Upper lobe of left lung (tissue), 6 donors: ENCODE results near the gene CD8A. TPM values are rescaled to one million over a fixed set of nuclear protein-coding genes. Genes with fewer than 3 reads are reported as not detected.

ENCODE experiments used
- ATAC-seq, 2 donors: fragments of 200-7000 bp; cut with Tn5 transposase; one replicate each; pipeline ENCODE4 v1.9.1; 2022; ENCODE audit warnings: mild to moderate bottlenecking in 2 of 2, moderate library complexity in 2 of 2; ENCODE audit not compliant: low FRiP score in 2 of 2
- DNase-seq, 2 donors: peaks; one replicate each; pipeline ENCODE4 v3.0.0-alpha.2; 2019 to 2020
- H3K27ac ChIP-seq, 4 donors: fragments of 200-600 bp; sonication (generic); one replicate each; pipeline ENCODE4 v1.5.1; 2016 to 2019
- H3K27me3 ChIP-seq, 4 donors: fragments of 200-600 bp; sonication (generic); one replicate each; pipeline ENCODE4 v1.5.1; 2017 to 2019
- H3K36me3 ChIP-seq, 4 donors: fragments of 200-600 bp; sonication (generic); one replicate each; pipeline ENCODE4 v1.5.1; 2016 to 2019
- H3K4me1 ChIP-seq, 4 donors: fragments of 200-600 bp; sonication (generic); one replicate each; pipeline ENCODE4 v1.5.1; 2018 to 2019
- H3K4me3 ChIP-seq, 4 donors: fragments of 200-600 bp; sonication (generic); one replicate each; pipeline ENCODE4 v1.5.1; 2017 to 2019; ENCODE audit warnings: mild to moderate bottlenecking in 2 of 4, moderate library complexity in 1 of 4
- H3K9me3 ChIP-seq, 4 donors: fragments of 200-600 bp; sonication (generic); one replicate each; pipeline ENCODE4 v1.5.1; 2018 to 2019
- EP300 ChIP-seq, 4 donors: sonication (generic); formaldehyde crosslinking; IDR thresholded peaks; one replicate each; pipeline ENCODE4 v1.5.1; 2017; ENCODE audit warnings: antibody characterized with exemption in 4 of 4, control low read depth in 2 of 4
- POLR2A ChIP-seq, 4 donors: fragments of 450-650 bp; IDR thresholded peaks; one replicate each; pipeline ENCODE4 v1.5.1; 2016 to 2017; ENCODE audit warnings: antibody characterized with exemption in 4 of 4, mild to moderate bottlenecking in 2 of 4
- POLR2AphosphoS5 ChIP-seq, 2 donors: sonication (generic); formaldehyde crosslinking; IDR thresholded peaks; one replicate each; pipeline ENCODE4 v1.5.1; 2017; ENCODE audit warnings: antibody characterized with exemption in 2 of 2
- WGBS, 2 donors: methylation state at CpG; one replicate each; pipeline ENCODE4 v1.1.5; 2017 to 2018; 5-methylcytosine and 5-hydroxymethylcytosine counted together
- total RNA-seq, 6 donors: library from RNA; depleted of rRNA in 4 of 6; stranded (reverse); fragments of >200 nt in 4 of 6; gene quantifications; one replicate each; pipeline versions ENCODE4 v1.1.0 to v1.2.1, GENCODE V29; 2016 to 2021
- TF ChIP-seq, protein P1 (sequence below), 6 experiments: fragments of 450-650 bp in 4 of 6; fragments of 200-600 bp in 2 of 6; sonication (generic) in 2 of 6; IDR thresholded peaks; one replicate each; pipeline ENCODE4 v1.5.1; 2016 to 2019; ENCODE audit warnings: antibody characterized with exemption in 6 of 6
- donor health status: DM: no; HTN: no; CAD: no; lungs with moderate emphysema.
- donor health status: DM: no; HTN: yes; CAD: no; lungs with severe emphysema.

CD8A gene
- total RNA-seq, 6 donors from 2014 or later, result 4.1 to 5.6 (median 4.7) TPM

DNA sequence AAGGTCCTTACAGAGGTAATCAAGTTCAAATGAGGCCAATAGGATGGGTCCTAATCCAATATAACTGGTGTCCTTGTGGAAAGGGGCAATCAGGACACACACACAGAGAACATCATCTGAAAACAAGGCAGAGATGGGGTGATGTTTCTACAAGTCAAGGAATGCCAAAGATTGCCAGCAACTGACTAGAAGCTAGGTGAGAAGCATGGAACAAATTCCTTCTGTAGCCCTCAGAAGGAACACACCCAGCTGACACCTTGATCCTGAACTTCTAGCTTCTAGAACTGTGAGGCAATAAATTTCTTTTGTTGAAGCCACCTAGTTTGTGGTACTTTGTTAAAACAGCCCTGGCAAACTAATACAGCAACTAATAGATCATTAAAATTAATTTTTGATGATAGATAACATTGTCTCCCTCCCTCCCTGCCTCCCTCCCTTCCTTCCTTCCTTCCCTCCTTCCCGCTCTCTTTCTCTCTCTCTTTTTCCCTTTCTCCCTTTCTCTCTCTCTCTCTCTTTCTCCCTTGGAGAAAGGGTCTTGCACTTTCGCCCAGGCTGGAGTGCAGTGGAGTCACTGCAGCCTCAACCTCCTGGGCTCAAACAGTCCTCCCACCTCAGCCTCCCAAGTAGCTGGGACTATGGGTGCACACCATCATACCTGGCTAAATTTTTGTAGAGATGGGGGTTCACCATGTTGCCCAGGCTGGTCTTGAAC, 10.3 kb upstream of the CD8A start:
- Histone ChIP-seq H3K36me3 (no peaks in the 10 kb centered on the region), H3K4me1 (no peaks in the 10 kb centered on the region), H3K4me3 (no peak overlapping the region), H3K9me3 (peaks cover 8 to 16% (median 15%) of the 10 kb centered on the region in 4 donors), H3K27me3 (no peaks in the 10 kb centered on the region), H3K27ac (no peak overlapping the region)
- WGBS, 2 donors, result 82 to 92% methylated on average over 2 of the region's 2 CpGs
- DNase-seq, result no peak
- TF ChIP-seq POLR2AphosphoS5 (IDR thresholded peaks at IDR 0.05) (no peak), EP300 (IDR thresholded peaks at IDR 0.05) (no peak), POLR2A (IDR thresholded peaks at IDR 0.05) (no peak)
- TF ChIP-seq, protein P1, sequence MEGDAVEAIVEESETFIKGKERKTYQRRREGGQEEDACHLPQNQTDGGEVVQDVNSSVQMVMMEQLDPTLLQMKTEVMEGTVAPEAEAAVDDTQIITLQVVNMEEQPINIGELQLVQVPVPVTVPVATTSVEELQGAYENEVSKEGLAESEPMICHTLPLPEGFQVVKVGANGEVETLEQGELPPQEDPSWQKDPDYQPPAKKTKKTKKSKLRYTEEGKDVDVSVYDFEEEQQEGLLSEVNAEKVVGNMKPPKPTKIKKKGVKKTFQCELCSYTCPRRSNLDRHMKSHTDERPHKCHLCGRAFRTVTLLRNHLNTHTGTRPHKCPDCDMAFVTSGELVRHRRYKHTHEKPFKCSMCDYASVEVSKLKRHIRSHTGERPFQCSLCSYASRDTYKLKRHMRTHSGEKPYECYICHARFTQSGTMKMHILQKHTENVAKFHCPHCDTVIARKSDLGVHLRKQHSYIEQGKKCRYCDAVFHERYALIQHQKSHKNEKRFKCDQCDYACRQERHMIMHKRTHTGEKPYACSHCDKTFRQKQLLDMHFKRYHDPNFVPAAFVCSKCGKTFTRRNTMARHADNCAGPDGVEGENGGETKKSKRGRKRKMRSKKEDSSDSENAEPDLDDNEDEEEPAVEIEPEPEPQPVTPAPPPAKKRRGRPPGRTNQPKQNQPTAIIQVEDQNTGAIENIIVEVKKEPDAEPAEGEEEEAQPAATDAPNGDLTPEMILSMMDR (IDR thresholded peaks at IDR 0.05), result no peak
- ATAC-seq, result no peak

GRCh38 chr2:86794861-86795260, 4.1 kb upstream of the CD8A start:
- Histone ChIP-seq H3K4me3 (no peak overlapping the region), H3K36me3 (no peaks in the 10 kb centered on the region), H3K9me3 (peaks cover 11 to 21% (median 18%) of the 10 kb centered on the region in 4 donors), H3K27me3 (peaks cover 3 to 17% (median 10%) of the 10 kb centered on the region in 4 donors), H3K4me1 (peaks cover 13 to 21% (median 18%) of the 10 kb centered on the region in 4 donors), H3K27ac (no peak overlapping the region)
- TF ChIP-seq POLR2AphosphoS5 (IDR thresholded peaks at IDR 0.05), result no peak
- 54 to 57% methylated on average over 2 of the region's 2 CpGs for whole genome bisulfite sequencing, 2 donors
- no peak for ATAC-seq
- DNase-seq, result no peak

DNA sequence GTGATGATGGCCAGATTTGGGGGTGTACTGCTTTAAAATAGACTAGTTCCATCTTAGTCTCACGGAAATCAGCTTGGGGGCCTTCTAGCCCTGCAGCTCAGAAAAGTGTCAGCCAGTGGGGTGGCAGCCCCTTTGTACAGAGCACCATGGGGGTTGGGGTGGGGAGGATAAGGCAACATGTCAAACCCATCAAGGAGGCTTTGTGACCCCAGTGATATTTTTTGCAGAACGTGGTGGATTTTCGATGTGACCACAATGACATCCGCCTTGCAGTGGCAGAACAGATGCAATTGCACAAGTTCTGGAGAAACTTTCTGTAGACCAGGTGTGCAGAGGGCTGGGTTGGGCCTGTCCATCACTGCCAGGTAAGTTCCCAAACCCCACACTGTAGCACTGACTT, 3.0 kb upstream of the CD8A start:
- DNase-seq (no peak), ATAC-seq (no peak)
- TF ChIP-seq POLR2A (IDR thresholded peaks at IDR 0.05) (no peak), POLR2AphosphoS5 (IDR thresholded peaks at IDR 0.05) (no peak), EP300 (IDR thresholded peaks at IDR 0.05) (no peak)
- TF ChIP-seq, protein P1 (IDR thresholded peaks at IDR 0.05), result no peak

GRCh38 chr2:86791573-86791972, 860 bp upstream of the CD8A start:
- Histone ChIP-seq H3K4me3 (peak overlapping the region in 2 of 4 donors; percentile 19 to 39), H3K27me3 (peaks cover 3 to 32% (median 20%) of the 10 kb centered on the region in 4 donors), H3K4me1 (peaks cover 19 to 38% (median 30%) of the 10 kb centered on the region in 4 donors), H3K27ac (peak overlapping the region in 1 of 4 donors; percentile 64), H3K36me3 (no peaks in the 10 kb centered on the region), H3K9me3 (peaks cover 7 to 12% (median 9%) of the 10 kb centered on the region in 4 donors)
- DNase-seq (no peak), ATAC-seq (no peak)
- WGBS, 2 donors, result 46 to 53% methylated on average over 6 to 7 of the region's 7 CpGs
- TF ChIP-seq, protein P1 (IDR thresholded peaks at IDR 0.05), result no peak
- TF ChIP-seq POLR2A (IDR thresholded peaks at IDR 0.05) (no peak), EP300 (IDR thresholded peaks at IDR 0.05) (no peak), POLR2AphosphoS5 (IDR thresholded peaks at IDR 0.05) (no peak)

More for the DNA sequence above, 3.0 kb upstream of the CD8A start:
- peaks cover 3 to 27% (median 18%) of the 10 kb centered on the region in 4 donors for H3K27me3 ChIP-seq
- no peaks in the 10 kb centered on the region for H3K36me3 ChIP-seq
- peaks cover 19 to 32% (median 29%) of the 10 kb centered on the region in 4 donors for H3K4me1 ChIP-seq
- H3K27ac ChIP-seq, result peak overlapping the region in 1 of 4 donors; percentile 24
- peaks cover 11 to 21% (median 18%) of the 10 kb centered on the region in 4 donors for H3K9me3 ChIP-seq
- no peak overlapping the region for H3K4me3 ChIP-seq
- WGBS, 2 donors, result 61 to 83% methylated on average over 4 of the region's 4 CpGs

DNA sequence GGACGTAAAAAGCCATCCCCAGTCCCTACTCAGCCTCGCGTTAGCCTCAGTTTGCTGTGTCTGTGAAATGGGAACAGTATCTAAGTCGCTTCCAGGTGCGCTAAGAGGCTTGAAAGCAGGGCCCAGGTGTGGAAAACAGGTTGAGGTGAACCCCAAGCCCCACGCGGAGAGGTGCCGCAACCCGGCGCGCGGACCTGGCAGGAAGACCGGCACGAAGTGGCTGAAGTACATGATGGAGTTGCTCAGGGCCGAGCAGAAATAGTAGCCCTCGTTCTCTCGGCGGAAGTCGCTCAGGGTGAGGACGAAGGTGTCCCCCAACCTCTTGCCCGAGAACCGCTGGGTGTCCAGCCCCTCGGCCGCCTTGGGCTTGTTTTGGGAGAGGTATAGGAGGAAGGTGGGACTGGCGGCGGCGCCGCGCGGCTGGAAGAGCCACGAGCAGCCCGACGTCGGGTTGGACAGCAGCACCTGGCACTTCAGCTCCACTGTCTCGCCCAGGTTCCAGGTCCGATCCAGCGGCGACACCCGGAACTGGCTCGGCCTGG, 508 bp downstream of the CD8A start:
- Histone ChIP-seq H3K4me3 (peak overlapping the region in 3 of 4 donors; percentile 19 to 39 (median 29)), H3K4me1 (peaks cover 19 to 38% (median 30%) of the 10 kb centered on the region in 4 donors), H3K27ac (peak overlapping the region in 2 of 4 donors; percentile 64 to 75), H3K27me3 (peaks cover 3 to 32% (median 20%) of the 10 kb centered on the region in 4 donors), H3K36me3 (no peaks in the 10 kb centered on the region), H3K9me3 (no peaks in the 10 kb centered on the region)
- no peak for TF ChIP-seq POLR2A (IDR thresholded peaks at IDR 0.05)
- TF ChIP-seq, protein P1 (IDR thresholded peaks at IDR 0.05), result no peak
- TF ChIP-seq EP300 (IDR thresholded peaks at IDR 0.05), result no peak
- no peak for TF ChIP-seq POLR2AphosphoS5 (IDR thresholded peaks at IDR 0.05)
- ATAC-seq (no peak), DNase-seq (peak in 1 of 2 donors; percentile 83)
- WGBS, 2 donors, result 7 to 42% methylated on average over 5 to 38 of the region's 40 CpGs
